Stimulated activated CD8-positive, alpha-beta memory T cell treated with anti-CD3 and anti-CD28 coated beads, Interleukin-4, amount 100 ng/mL, for 1 hour (primary cell): Measurements from ENCODE around the gene TMA7B.
"Not testable (repeated sequence)": the region's sequence is repeated elsewhere in the genome, so short reads cannot be mapped to it uniquely, and the experiment has no call there.

Source experiments
- DNase-seq, 2 donors: peaks; one replicate each; pipeline ENCODE4 v3.0.0-alpha.2; 2020; ENCODE audit warnings: low read depth in 2 of 2, low spot score in 1 of 2

Gene TMA7B

DNA sequence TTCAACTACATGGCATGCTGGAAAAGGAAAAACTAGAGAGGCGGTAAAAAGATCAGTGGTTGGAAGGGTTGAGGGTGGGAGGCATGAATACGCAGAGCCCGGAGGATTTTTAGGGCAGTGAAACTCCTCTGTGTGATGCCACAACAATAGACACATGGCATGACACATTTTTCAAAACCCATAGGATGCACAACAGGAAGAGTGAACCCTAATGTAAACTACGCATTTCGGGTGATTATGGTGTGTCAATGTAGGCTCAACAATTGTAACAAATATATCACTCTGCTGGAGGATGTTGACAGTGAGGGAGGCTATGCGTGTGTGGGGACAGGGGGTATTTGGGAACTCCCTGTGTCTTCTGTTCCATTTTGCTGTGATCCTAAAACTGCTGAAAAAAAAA is 18.9 kb downstream of the TMA7B start:
- no peak for DNase-seq

DNA sequence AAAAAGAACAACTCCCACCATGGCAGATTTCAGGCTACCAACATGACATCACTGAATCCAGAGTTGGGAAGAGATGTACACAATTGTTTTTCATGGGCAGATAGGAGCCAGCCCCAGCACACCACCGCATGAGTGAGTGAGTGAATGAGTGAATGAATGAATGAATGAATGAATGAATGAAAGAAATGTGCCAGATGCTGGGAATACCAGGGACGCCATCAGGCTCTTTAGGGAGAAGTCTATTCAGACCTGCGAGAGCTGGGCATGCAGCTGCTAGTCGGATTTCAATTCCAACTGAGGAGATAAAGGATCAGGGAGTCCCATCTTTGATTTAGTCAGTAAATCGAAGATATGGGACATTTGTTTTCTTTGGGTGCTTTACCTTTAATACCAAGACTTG is 19.3 kb downstream of the TMA7B start:
- no peak for DNase-seq

DNA sequence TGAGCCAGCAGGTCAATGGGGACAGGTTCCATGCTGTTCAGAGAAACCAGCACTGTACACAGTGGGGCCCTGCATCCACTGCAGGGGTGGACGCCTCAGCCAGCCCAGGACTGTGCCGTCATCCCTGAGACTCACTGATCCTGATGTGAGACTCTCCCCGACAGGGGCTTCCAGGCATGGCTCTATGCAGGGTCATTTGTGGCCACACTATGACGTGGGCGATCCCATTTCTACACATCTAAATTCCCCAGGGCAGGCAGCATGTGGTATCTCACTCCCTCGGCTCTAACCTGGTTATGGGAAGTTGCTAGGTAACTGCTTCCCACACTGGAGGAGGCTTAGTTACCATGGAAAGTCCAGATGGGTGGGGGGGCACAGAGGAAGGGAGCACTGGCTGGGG is 20.4 kb downstream of the TMA7B start:
- DNase-seq, result no peak

DNA sequence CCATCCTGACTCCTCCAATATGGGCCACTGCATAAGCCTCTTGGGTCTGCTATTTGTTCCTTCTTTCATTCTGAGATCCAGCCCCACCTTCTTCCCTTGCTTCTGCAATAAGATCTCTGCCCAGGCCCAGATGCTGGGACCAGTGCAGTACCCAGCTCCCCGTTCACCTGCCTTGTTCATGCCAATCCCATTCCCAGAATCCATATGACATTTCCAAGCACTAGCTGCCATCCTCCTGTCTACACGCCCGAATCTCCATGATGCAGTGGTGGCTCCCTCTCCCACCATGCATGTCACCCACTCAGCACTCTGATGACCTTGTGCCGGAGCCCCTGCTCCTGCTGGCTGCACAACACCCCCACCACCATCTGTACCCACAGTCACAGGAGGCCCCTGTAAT is 23.1 kb downstream of the TMA7B start:
- no peak for DNase-seq

DNA sequence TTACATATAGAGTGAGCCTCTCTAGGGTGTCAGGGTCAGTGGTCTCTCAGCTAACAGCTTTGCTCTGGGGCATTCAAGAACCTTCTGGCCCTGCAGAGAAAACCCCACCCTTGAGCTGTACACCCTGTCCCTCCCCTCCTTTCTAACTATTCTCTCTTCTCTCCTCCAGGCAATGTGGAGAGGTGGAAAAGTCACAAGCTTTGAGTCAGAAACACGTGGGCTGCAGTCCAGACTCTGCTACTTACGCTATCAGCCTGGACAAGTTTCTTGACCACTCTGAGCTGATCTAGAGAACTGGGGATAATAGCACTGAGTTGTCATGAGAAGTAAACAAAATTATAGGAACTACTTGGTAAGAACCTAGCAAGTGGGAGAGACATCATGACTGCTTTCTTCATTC is 23.8 kb downstream of the TMA7B start:
- no peak for DNase-seq

DNA sequence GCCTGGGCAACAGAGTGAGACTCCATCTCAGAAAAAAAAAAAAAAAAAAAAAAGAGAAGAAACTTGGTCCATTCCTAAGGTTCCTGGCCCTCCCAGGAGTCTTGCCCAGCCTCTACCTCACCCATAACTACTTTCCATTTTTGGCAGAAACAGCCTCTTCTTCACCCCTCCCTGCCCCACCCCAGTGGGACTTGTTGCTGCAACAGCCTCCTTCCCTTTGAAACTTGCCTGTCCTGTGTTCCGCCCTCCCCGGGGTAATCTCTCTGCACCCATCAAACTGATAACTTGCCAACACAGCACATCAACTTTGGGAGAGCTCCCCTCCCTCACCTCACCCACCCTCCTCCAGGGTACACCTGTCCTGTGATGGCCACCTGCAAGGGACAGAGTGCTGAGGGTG is 24.5 kb downstream of the TMA7B start:
- no peak for DNase-seq

DNA sequence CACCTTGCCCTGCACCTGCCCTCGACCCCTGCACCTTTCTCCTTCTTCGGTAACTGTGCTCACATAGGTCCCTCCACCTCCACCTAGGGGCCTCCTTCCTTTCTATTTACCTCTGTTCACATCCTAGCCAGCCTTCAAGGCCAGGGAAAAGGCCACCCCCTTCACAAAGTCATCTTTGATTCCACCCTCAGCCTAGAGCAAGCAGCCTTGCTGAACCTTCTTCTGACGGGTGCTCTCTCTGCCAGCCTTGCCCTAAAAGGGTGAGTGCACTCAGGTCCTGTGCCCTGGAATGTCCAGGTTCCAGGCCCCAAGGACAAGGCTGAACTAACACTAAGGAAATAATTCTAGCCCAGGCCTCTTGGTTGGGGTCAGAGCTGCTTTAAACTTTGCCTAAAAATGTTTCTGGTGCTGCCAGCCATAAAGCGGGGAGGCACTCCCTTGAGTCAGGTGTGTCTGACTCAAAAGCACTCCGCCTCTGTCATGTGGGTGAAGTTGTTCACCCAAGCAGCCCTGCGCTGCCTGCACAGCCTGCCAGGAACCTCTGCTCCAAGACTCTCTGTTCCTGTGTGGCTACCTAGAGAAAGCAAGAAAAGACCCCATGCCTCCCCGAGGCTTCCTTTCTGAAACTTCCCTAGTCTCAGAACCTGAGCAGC is 25.3 kb downstream of the TMA7B start:
- DNase-seq, result no peak

DNA sequence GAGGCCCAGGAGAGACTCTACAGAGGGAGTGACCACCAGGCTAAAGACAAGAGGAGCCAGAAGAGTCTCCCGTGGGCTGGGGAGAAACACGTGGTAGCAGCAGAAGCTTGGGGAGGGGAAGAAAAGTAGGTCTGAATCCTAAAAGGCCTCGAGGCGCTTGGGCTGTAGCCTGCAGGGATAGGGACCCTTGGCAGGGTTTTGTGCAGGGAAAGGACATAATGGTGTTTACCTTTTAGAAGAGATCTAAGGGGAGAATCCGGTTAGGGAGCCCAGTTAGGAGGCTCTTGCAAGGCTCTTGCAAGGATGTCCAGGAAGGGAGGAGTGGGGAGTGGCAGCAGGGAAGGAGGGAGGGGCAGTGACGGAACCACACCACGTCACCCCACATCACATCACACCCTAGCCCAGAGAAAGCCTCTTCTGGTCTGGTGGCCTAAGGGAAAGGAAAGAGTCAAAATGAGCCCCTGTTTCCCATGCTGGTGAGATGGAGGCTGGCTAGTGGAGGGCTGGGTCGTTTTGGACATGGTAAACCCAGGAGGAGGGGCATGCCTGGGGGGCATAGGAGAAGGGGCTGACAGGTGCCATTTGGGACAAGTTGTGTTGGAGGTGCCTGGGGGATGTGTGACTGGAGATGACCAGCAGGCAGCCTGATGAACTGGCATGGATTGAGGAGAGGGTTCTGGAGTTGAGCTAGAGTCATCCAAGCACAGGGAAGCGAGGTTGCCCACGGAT is 28.4 kb downstream of the TMA7B start:
- no peak for DNase-seq

DNA sequence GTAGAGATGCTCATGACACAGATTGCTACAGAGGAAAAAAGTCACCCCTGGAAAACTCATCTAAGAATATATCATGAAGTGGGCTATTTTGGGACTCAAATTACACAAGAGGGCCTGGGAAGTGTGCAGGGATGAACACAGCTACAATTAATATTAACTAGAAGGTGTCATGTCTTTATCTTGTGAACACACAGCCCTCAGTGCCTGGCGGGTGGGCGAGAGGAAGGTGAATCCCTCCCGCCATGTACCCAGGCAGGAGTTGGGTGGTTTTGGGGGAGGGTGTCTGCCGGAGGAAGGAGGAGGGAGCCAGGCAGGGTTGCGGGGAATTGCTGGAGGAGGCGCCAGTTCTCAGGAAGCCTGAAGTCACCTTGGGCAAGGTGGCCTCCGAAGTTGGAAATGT is 29.4 kb downstream of the TMA7B start:
- DNase-seq, result no peak

DNA sequence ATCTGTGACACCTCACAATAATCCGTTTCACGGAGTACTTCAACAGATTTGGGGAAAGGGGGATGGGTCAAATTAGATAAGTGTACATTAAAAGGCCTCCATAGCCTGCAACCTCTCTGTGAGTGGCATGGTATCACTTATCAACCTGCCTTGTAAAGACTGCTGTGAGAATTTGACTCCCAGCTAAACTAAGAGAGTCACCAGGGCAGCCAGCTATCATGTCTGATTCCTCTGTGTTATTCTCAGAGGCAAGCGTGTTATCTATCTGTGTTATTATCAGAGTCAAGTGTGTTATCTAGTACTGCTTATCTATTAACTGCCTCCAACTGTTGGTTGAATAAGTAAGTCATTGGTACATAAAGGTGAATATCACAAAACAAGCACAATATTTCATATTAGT is 30.5 kb downstream of the TMA7B start:
- DNase-seq, result no peak

DNA sequence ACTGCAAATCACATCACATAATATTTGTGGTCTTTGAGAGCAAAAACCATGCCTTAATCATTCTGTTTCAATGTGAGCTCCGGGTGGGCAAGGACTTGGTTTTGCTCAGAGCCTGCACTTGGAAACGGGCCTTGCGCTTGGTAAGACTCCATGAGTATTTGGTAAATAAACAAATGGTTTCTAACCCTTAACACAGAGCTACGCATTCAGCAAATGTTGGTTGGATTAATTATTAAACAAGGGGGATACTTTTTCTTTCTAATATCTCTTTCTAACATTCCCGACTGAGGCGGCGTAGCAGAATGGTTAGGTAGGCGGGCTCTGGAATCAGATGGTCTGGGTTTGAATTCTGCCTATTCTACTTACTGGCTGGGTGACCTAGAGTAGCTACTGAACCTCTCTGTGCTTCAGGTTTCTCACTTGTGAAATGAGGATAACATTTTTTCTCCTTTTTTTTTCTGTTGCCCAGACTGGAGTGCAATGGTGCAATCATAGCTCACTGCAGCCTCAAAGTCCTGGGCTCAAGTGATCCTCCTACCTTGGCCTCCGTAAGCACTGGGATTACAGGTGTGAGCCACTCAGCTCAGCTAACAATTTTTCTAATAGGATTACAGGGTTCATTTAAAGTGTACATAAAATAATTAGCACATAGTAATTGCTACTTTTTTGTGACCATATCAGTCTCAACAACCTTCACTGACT is 31.1 kb downstream of the TMA7B start:
- no peak for DNase-seq

DNA sequence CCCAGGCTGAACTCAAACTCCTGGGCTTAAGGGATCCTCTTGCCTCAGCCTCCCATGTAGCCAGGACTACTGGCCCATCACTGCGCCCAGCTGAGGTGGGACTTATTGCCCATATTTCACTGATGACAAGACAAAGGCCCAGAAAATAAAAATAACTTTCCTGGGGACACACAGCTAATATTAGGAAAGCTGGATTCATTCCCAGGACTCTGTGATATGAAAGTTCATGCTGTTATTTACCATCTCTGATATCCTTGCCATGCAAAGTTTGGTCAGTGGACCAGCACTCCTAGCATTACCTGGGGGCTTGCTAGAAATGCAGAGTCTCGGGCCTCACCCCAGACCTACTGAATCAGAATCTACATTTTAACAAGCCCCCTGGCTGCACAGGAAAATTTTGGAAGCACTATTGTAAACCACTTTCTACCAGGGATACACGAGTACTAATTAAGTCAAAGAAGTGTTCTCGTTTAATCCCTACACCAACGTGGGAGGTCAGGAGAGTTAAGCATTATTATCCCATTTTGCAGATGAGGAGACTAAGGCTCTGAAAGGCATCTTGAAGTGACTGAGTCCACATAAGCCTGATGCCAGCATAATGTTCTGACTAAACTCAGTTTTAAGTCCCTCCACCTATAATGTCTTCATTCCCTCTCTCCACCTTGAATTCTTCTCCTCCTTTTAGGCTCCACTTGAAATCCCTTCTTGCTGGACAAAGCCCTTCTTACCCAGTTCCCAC is 32.1 kb downstream of the TMA7B start:
- DNase-seq, result no peak

DNA sequence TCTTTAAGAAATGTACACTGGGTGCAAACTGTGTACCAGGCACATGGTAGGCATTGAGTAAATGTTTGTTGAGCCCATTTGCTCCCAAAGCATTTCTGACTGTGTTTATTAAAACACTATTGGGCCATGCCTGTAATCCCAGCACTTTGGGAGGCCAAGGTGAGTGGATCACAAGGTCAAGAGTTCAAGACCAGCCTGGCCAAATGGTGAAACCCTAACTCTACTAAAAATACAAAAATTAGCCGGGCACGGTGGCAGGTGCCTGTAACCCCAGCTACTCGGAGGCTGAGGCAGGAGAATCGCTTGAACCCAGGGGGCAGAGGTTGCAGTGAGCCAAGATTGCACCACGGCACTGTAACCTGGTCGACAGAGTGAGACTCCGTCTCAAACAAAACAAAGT is 32.7 kb downstream of the TMA7B start:
- DNase-seq, result not testable (repeated sequence)

DNA sequence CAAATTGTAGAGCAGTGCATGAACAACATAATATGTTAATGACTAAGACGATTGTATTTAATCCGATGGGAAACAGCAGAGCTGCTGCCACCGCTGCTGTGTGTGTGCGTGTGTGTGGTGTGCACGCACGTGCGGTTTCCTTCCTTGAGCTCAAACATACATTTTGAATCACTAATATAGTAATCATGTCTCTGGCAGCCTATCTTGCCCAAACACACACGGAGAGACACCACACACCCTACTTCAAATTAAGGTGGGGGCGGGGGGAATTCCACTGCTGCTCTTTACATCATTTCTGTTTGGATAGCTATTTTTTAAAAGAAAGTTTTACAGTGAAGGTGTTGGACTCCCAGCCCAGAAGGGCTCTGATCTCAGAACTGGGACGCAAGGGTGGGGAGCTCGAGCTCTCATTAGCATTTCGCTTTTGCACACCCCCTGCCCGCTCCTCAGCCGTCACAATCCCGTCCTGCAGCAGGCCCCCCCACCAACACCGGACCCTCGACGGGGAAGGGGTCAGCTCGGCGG is 33.9 kb downstream of the TMA7B start:
- DNase-seq, result no peak

DNA sequence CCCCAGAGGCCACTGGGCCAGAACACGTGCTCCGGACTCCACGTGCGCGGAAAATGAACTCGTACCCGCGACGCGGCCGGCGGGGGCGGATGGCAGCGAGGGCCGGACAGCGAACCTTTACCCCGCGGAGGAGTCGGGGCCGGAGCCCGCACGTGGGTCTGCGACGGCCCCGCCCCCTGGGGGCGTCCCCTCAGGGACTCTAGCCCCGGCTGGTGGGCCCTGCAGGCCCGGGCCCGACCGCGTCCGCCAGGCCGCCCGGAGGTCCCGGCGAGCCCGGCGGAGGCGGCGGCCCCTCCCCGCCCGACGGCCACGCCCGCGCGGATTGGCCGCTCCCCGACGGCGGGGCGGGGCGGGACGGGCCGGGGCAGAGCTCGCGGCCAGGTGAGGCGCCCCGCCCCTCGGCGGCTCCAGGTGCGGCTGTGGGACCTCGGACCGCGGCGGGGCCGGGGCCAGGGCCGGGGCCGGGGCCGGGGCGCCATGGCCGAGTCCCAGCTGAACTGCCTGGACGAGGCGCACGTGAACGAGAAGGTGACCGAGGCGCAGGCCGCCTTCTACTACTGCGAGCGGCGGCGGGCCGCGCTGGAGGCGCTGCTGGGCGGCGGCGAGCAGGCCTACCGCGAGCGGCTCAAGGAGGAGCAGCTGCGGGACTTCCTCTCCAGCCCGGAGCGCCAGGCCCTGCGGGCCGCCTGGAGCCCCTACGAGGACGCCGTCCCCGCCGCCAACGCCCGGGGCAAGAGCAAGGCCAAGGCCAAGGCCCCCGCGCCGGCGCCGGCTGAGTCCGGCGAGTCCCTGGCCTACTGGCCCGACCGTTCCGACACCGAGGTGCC is 34.6 kb downstream of the TMA7B start, which contains the start of gene FAM83F:
Gene FAM83F (plus strand): TSS at position 389 of the 827 bp plus-strand sequence. CDS start 89 bp downstream, at position 478.
- no peak for DNase-seq

DNA sequence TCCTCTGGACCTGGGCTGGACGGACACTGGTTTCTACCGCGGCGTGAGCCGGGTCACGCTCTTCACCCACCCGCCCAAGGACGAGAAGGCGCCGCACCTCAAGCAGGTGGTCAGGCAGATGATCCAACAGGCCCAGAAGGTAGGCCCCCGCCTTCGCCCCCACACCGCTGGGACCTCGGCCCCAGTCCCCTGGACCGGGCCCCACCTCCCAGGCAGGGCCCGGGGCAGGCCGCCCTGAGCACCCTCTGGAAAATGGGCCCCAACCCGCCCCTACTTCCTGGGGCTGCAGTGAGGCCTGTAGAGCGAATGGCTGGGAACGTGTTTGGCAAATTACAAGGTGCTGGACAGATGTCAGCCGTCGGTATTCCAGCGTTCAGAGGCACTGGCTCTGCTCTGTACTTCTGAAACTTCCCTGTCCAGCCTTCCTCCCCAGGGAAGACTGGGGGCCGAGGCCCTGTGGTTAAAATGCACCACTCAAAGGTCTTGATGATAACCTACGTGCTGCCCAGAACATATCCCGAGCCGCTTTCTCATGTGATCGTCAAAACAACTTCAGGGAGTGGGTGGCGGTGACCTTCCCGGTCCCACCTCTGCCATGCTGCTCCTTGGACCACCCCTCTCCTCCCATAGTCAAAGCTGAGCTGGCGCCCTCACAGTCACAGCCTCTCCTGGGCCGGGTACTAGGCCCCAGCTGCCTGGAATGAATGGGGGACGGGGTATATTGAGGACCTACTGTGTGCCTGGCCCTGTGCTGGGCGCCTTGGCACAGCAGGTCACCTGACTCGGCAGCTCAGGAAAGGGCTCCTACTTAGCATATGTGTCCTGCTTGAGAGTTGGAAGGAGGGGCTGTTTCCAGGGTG is 35.4 kb downstream of the TMA7B start:
- no peak for DNase-seq

DNA sequence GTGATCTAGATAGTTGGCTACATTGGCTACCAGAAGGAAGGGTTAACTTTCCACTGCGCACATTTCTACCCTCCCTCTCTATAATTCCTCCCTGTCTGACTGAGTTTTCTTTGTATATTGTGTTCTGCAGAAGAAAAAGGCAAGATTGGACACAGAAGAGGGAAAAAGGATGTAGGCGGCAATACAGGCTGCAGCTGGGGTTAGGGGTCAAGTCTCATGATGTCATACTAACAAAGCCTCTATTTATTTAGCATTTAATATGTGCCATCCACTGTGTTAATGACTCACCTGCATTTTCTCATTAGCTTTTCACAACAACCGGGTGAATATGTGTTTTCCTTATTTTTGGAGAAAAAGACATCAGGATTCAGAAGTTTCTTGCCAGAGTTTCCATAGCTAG is 36.5 kb downstream of the TMA7B start:
- no peak for DNase-seq

DNA sequence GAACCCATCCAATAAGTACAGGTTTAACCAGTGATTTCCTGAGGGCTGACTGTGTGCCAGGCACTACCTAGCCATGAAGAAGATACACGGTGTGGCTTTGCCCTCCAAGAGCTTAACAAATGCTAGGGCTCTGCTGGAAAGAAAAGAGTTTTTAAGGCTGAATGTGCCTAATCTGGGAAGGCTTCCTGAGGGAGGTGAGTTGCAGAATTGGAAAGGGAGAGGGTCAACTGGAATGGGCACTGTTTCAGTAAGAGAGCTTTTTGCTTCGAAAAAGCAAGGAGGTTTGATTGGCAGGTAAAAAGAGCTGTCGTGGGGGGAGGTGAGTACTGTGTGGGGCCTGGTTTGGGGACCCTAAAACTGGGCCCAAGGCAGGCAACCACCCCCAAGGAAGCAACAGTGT is 37.2 kb downstream of the TMA7B start:
- no peak for DNase-seq

DNA sequence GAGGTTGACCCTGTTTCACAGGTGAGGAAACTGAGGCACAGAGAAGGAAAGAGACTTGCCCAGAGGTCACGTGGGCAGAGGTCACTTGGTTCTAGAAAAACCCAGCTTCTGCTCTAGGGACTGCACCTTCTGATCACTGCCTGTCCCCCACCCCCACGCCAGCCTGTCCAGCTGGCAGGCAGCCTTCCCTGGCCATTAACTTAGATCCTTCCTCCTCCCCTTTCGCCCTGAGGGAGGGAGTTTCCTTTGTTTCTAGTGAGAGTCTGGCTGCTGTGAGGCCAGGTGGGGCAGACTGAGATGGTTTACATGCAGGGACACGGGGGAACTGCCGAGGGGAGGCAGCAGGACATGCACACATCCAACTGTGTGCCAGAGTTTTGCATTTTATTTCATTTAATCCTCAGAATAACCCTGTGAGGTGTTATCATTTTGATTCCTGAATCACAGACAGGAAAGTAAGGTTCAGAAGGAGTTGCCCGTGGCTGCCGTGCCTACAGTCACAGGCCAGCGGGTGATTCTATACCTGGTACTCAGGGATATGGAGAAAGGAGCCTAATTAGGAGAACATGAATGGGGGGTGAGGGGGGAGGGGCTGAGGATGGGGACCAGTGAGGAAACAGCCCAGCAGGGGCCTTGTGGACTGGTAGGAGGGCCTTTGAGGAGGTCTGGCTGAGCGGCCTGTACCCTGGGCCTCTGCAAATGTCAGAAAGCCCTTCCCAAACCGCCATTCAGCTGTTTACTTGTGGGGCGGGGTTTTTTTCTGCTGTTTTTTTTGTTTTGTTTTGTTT is 37.9 kb downstream of the TMA7B start:
- no peak for DNase-seq
